GM18519 (cell line): ENCODE results near the gene SLC25A26.

Source experiments
- ATAC-seq: cut with Tn5 transposase; IDR thresholded peaks from one replicate; pipeline ENCODE4 v1.9.1; 2021; ENCODE audit warnings: mild to moderate bottlenecking, moderate library complexity; ENCODE audit not compliant: unreplicated experiment, low FRiP score

SLC25A26 gene

GRCh38 chr3:66425576-66426114 is 204.8 kb downstream of the SLC25A26 start:
- no peak for ATAC-seq

DNA sequence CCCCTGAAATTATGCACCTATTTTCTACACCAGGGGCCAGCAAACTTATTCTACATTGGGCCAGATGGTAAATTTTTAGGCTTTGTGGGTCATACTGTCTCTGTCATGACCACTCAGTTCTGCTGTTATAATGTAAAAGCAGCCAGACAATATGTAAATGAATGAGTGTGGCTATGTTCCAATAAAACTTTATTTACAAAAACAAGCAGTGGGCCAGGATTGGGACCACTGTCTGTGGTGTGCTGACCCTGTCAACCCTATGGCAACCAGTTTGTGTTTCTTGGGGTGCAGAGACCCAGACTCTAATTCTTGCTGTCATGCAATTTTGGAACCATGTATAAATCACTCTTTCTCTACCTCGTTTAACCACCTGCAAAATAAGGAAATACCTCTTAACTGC is 205.3 kb downstream of the SLC25A26 start:
- no peak for ATAC-seq

DNA sequence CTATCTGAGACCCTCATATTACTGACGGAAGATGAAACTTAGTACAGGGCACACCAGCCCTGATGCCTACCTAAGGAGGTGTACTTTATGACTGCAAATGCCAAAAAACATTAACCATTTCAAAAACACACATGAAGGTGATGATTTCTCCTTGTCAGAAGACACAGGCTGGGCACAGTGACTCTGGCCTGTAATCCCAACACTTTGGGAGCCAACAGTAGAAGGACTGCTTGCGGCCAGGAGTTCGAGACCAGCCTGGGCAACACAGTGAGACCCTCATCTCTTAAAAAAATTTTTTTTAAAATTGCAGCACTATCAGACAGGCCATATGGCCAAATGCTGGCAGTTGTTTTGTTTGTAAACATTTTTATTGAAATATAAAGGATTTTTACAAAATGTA is 206.6 kb downstream of the SLC25A26 start:
- no peak for ATAC-seq

DNA sequence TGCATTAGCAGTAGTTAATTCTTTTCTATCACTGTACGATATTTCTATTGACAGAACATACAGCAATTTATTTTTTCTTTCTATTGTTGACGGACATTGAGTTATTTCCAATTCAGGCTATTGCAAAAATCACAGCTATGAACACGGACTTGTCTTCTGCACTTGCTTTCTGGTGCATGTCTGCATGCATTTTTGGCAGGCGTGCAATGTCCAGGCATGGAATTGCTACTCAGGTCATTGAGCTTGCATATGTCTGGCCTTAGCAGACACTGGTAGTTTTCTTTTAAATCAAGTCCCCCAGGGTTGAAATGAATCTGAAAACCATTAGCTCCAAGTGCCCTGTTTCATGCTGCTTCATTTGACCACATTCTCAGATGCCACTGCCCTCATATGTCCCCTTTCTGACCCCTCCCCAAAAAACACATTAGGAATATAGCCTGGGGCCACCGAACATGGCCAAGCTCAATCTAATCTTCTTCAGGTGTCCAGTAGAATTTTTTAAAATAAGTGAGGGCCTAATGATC is 207.2 kb downstream of the SLC25A26 start:
- no peak for ATAC-seq
